Testis (tissue), 2 donors: ENCODE results near the gene TAF11L4.
"Not testable (repeated sequence)": the region's sequence is repeated elsewhere in the genome, so short reads cannot be mapped to it uniquely, and the experiment has no call there.

ENCODE experiments used
- CTCF ChIP-seq, 3 experiments: fragments of 450-650 bp in 2 of 3; fragments of 200-600 bp in 1 of 3; sonication (generic) in 1 of 3; IDR thresholded peaks; one replicate each; pipeline ENCODE4 v1.5.1; 2016 to 2019; ENCODE audit warnings: antibody characterized with exemption in 3 of 3, mild to moderate bottlenecking in 2 of 3, moderate library complexity in 1 of 3
- POLR2A ChIP-seq: fragments of 450-650 bp; IDR thresholded peaks from one replicate; pipeline ENCODE4 v1.6.1; 2017; ENCODE audit warnings: antibody characterized with exemption, mild to moderate bottlenecking, moderate library complexity

- not testable (repeated sequence) for TF ChIP-seq CTCF (IDR thresholded peaks at IDR 0.05); POLR2A
These were observed 6.8 kb downstream of the TAF11L4 start, which contains the start of gene TAF11L6 for GRCh38 chr5:17528369-17528768.
